NCI-H82 treated with DMSO at 0.1 percent for 48 hours (cell line): Measurements from ENCODE around the gene SIRT7.

Experiments used
- DNase-seq: peaks from one replicate; lab custom pipeline; 2025; ENCODE audit not compliant: unreplicated experiment; lab: John Stamatoyannopoulos, UW

SIRT7 gene

DNA sequence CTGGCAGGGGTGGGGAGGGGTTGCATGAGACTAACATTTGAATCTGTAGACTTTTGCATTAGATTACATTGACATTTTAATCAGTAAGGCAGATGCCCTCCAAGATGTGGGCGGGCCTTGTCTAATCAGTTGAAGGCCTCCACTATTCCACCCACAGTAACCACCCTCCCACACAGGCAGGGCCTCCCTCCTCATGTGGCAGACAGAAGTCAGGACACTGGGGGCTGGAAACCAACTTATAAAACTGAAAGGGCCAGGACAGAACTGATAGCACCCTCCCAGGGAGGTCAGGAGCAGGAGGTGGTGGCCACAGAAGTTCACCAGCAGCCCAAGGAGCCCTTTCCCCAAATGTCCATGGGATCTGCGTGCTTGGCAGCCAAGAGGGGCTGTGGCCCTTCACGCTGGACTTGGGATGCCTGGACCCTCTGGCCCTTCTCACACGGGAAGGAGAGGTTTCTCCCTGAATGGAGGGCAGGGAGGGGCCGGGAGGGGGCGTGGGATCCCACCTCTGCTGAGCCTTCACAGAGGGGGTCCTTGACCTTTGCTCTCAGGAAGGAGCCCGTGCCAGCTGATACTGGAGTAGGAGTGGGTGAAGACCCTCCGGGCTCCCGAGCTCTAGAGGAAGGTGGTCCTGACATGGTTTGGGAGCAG is 14.5 kb upstream of the SIRT7 start:
- no peak for DNase-seq

DNA sequence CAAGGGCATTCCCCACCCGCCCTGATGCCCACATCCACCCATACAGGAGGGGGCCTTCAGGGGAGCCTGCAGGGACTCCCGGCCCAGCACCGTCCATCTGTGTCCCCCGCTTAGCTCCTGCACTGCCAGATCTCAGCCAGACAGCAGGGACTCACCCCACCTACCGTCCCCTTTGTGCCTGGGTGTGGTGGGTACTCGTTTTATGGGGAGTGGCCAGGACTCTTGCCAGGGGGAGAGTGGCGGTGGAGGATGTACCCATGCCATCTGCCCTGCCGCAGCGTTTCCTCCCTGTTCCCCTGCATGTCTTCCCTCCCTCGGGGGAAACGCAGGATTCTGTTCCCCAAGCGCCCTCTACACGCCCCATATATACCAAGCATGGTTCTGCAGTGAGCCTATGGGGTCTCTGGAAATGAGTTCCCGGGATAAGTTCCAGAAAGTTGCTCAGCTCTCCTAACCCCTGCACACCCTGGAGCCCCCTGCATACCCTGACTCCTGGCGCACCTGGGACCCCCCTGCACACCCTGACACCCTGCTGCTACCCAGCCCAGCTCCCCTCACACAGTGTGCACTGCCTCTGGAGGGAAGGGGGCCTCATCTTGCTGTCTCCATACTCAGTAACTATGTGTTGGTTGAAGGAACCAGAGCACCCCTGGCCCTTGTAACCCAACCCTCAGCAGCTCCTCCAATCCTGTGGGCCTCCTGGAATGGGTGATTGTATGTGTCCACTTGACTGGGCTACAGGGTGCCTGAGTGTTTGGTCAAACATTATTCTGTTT is 13.8 kb upstream of the SIRT7 start:
- no peak for DNase-seq

DNA sequence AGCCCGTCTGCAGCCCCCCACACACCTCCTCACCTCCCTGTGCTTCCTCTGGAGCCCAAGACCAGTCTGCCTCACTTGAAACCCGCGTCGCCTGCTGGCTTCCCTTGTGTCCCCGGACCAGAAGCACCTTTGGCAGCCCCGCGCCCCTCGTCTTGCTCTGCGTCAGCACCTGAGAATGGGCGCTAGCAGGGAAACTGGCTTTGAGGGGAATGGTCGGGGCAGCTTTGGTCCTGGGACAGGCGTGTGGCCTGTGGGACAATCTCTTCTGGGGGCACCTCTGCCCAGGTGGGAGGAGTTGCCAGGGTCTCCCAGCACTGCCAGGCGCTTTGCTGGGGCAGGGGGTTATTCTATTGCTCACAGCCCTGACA is 13.2 kb upstream of the SIRT7 start:
- no peak for DNase-seq

DNA sequence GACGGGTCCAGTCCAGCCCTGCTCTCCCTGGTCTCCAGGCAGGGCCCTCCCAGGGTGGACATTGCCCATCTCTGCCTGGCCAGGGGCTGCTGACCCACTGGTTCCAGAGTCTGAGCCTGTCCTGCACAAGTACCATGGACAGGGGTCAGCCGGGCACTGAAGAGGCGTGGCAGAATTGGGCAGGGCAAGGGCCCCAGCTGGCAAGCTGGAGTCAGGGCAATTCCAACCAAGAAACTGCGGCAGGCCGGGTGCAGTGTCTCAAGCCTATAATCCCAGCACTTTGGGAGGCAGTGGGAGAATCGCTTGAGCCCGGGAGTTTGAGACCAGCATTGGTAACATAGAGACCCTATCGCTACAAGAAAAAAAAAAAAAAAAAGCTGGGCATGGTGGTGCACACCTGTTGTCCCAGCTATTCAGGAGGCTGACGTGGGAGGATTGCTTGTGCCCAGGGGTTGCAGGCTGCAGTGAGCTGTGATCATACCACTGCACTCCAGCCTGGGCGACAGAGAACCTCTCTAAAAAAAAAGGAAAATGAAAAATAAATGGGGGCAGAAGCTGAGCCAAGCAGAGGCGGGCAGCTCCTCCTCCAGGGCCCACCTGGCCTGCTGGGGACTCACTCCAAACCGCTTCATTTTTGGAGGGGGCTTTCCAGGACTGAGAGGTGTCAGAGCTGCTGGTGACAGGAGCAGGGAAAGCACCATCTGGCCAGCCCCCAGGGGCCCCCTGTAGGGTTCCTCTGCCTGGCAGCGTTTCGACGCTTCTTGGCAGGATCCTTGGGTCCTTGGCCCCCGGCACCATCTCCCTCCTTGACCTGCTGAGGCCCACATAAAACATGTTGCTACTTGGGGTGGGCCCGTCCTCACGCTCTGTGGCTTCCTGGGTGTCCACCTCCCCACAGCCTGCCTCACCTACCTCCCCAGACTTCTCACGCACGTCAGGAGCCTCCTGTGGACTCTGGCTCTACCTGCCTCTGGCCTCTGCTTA is 12.5 kb upstream of the SIRT7 start:
- DNase-seq, result no peak

DNA sequence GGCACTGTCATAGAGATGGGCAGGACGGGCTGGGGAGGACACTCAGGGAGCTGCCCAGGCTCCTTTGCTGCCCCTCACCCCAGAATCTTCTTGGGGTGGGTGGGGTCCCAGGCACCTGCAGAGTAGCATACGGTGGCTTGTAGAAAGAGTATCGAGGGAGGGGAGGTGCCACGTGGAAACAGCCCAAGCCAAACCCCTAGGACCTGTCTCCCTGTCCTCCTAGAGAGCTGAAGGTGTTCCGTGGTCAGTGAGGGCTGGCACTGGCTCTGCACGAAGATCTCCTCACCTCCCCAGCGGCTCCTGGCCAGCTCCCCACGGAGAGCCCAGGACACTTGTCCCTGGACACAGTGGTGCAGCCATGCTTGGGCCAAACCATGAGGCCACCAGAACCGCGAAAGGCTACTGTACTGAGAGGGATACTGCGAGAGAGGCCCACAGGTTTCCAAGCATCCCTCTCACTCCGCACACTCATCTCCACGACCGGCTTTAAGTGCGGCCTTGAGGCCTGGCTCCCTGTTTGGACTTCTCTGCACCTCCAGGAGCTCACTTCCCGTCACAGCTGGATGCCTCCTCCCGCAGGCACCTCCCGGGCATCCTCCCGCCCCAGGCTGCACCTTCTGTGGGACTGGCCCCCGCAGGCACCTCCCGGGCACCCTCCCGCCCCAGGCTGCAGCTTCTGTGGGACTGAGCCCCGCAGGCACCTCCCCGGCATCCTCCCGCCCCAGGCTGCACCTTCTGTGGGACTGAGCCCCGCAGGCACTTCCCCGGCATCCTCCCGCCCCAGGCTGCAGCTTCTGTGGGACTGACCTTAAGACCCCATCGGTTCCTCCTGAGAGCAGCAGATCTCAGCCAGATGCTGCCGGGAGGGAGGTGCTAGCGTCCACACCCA is 11.5 kb upstream of the SIRT7 start:
- no peak for DNase-seq

DNA sequence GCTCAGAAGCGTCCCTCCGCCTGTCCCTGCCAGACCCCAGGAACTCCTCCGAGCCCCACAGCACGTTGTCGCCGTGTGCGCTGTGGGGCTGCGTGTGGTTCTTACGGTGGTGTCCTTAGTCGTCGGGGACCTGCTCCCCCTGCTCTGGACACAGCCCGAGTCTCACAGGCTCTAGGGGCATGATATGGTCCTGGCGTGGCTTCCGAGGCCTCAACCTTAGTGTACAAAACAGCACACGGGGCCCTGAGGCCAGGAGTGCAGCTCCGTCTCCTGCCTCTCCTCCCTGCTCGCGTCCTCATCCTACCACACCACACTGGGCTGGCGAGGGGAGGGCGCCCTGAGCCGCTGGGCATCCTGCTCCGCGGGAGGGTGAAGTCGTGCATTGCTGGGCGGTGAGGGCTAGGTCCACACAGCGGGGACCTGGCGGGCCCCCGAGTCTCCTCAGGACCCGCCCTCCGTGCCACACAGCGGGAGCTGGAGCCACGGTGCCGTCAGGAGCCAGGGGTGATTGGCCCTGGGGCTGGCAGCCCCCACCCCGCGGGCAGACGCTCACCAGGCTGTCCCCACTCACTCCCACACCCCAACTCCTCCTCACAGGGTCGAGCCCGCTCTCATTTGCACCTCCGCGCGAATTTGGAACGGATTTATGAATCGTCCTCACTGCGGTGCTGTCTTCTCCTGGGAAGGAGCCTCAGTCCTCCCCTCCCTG is 10.7 kb upstream of the SIRT7 start:
- no peak for DNase-seq

DNA sequence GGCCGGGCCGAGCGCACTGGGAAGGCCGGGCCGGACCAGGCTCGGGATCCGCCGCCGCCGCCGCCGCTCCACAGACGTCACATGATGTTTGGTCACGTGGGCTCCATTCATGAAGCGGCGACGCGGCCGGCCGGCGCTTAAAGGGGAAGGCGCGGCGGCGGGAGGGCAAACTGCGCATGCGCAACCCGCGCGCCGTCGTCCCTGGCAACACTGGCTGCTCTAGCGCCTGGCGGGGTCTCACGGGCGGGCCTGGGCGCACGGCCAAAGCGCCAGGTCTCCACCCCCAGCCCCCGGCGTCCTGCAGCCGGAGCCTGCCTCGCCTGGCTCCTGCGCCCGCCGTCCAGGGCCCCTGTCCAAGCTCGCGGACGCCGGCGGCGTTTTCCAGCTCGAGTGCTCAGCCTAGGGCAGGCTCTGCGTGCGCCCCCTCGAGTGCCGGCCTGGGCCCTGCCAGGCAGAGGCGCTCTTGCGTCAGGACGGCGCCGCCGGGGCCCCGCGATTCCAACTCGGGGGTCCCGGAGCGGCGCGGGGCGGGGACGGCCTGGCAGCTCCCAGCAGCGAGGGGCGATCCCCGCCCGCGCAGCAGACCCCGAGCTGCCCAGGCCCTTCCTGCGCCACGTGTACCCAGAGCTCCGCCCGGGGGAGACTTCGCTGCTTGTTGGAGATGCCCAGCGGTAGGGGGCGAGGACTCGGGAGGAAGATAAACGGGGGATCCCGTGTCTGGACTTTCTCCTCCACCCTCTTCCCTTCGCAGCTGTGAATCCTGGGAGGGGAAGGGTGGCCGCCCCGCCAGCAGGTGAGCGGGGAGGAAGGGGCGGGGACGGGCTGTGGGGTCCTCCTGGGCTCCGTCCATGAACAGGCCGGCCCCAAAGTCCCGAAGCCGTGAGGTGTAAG is 9.9 kb upstream of the SIRT7 start, which contains the start of gene MAFG:
MAFG (minus strand) TSS at position 83 of the 891 bp plus-strand sequence. CDS start 4,550 bp downstream, outside the sequence.
- peak; percentile 85 for DNase-seq

DNA sequence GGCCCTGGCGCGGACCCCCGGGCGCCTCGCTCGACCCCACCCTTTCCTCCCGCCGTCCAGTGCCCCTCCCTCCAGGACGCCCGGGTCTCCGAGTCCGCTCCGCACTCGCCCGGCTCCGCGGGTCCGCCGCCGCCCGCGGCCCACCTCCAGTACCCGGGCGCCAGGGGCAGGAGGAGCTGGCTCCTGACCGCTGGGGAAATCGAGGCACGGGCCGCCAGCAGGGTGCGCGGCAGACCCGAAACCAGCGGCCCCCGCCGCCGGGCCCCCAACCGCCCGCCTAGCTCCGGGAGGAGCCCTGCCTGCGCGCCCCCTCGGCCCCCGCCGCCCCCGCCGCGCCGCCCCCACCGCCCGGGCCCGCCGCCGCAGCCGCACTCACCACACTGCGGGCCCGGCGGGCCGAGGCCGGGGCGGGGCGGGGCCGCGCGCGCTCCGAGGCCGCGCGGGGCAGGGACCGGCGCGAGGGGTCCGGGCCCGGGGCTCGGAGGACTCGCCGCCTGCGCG is 9.2 kb upstream of the SIRT7 start:
- DNase-seq, result no peak

DNA sequence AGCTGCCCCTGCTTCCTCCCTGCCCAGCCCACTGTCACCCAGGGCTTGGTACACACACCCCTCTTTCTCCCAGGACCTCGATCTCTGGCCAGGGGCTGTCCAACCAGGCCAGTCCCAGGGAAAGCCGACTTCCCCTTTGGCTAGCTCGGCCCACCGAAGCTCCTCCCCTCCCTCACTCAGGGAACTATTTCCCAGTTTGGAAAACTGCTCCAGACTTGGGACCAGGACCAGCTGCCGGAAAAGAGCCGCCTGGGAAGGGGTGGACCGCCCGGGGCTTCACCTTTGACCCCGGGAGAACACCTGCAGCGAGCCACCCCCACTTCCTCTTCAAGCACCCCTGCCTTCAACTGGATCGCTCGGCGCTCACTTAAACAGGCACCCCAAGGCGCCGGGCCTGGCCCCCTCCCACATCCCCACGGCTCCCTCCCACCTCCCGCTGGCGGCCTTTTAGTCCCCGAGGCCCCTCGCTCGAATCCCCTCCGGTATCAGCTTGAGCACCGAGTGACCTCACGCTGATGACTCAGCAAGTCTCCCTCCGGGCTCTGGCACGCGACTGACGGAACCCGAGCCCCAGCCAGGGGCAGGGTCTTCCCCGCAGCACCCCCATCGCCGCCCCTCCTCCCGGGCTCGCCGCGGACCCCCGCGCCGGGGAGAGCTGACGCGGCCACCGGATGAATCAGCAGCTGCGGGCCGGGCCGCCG is 8.6 kb upstream of the SIRT7 start:
- DNase-seq, result no peak

DNA sequence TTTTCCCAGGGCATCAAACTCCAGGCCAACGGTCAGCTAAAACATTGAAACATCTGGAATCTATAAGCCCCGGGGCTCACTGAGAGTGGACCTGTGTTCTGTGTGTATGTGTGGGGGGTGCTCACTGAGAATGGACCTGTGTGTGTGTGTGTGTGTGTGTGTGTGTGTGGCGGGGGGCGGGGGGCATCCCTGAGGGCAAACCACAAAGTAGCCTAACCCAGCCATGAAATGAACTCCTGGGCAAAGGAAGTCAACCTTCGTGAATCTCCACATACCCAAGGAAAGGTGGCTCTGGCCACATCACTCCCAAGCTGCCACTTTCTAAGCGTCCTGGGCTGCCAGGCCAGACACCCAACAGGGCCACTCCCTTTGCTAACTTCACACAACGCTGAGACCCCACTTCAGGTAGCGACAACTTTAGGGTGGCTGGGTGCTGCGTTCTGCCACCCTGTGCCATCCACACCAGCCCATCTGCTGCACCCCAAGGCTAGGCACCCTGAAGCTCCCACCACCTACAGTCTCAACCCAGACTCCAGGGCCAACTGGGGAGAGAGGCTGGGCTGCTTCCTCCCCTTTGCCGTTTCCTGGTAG is 8.0 kb upstream of the SIRT7 start:
- DNase-seq, result no peak

DNA sequence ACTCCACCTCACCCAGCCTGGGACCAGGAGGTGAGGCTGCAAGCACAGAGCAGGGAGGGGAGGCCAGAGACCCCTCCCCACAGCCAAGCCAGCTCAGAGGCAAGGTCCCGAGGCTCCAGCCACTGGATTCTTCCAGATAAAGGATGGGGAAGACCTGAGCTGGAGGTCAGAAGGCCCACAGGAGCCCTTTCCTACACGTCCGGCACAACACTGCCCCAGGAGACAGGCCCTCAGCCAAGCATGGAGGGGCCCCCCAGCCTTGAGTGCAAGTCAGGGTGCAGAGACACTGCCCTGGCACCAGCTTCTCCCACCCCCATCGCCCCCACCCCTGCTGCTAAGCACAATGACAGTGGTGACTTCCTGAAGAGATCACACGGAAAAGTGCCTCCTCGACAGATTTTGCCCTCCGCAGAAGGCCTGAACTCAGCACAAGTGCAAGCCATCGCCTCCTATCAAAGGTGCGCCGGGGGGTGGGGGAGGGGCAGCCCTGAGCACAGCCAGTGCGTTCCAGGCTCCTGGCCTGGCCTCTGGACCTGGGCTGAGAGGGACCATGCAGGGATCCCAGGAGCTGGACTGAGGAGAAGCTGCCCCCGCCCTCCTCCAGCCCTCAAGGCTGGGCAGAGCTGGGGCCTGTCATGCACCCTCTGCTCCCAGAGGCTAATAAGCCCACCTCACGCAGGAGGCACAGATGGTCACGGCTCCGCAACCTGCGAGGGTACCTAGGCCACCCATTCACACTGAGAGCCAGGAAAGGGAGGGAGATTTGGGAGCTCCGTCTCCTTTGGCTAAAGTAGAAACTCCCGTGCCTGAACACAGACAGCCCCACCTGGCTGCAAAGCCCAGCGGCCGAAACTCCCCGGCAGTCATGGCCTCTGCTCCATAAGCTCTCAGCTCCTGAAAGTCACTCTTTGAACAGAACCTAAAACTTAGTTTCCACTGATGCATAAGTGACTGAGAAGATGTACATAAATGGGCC is 6.9 kb upstream of the SIRT7 start:
- DNase-seq, result no peak

DNA sequence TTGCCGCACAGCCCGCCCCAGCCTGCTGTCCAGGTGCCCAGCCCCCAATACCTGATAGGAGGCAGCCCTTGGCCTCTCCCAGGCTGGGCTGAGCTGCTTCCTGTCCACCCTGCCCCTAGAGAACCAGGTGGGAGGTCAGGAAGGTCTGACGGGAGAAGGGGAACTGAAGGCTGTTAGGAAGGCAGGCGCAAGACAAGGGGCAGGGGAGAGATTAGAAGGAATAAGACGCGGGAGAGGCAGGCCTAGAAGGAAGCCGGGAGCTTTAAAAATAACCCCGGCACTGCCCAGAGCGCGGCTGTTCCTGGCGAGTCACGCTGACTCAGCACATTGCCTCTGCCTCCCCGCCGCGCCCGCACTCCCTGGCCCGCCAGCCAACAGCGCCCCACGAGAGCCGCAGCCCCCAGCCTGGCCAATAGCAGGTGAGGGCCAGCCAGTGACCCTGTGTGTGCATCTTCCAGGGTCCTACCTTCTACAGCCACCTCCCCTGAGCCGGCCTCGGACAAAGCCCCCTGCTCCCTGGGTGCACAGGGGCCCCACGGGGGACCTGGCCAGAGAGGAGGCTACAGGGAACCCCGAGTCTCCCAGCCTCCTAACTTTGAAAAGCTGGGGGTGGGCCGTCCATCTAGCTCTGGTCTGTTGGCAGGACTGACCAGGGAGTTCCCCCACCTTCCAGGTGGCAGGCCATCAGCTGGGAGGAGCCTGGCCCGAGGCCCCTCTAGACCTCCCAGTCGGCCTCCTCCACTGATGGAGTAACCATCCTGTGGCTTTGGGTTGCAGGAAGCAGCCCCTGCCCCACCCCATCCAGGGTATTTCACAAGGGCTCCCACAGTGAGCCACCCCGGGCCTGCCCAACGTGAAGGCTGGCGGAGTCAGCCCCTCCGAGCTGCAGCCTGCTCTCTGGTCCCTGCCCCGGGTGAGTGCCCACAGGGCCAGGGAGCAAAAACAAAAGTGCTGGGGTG is 5.6 kb upstream of the SIRT7 start:
- no peak for DNase-seq

DNA sequence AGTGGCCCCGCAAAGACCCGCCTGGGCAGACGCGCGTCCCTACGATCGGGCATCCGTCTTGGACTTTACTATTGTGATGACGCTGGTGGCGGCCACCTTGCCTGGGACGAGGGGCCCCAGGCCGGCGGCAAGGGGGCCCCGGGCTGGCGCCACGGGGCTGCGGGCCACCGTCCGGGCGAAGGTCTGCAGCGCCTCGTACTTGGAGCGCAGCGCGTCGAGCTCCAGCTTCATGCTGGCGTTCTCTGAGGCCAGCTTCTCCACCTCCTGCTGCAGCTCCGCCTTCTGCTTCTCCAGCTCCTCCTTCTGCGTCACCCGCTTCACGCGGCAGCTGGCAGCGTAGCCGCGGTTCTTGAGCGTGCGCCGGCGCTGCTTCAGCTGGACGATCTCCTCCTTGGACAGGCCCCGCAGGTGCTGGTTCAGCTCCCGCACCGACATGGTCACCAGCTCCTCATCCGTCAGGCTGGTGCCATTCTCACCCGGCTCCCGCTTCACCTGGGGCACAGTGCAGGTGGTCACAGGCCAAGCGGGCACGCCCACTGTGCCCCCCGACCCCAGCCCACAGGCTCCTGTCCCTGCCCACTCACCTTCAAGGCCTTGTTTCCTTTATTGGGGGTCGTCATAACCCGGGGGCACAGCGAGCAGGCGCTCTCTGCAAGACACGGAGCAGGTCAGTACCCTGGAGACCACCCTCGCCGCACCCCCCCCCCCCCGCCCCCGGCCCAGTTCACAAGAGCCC is 4.8 kb upstream of the SIRT7 start:
- no peak for DNase-seq

DNA sequence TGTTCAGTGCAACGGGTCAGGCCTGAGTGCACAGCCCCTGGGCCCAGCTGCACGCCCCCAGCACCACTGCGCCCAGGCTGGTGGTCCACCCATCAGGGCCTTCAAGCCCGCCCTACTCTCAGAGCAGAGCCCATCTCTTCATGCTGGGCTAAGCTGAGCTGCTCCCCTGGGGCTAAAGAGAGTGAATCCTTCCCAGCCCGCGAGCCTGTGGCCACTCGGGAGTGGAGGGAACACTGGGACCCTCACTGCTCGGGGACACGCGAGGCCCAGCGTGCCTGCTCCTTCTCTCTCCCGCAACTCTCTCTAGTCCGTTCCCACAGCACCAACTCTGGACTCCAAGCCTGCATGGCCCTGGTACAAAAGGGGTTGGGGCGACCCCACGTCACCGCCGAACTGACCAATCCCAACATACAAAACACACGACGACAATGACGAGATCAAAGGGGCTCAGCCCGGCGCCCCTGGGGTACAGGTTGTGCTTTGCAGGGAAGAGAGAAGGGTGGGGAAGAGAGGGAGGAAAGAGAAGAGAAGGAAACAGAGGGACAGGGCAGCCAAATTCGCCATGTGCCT is 4.1 kb upstream of the SIRT7 start:
- no peak for DNase-seq

DNA sequence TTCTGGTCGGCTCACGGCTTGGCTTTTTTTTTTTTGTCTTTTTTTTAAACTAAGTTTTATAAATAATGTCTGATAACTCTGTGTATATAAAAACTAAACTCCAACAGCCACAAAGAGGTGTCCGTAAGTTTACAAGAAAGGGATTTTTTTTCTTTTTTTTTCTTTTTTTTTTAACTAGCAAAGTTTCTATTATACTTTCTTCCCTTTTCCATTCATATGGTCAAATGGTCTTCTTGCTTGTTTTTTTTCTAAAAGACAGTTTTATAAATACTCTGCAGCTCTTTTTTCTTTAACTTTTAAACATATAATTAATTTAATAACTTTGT is 3.5 kb upstream of the SIRT7 start:
- DNase-seq, result no peak
